H1 (cell line): ENCODE measurements around the gene TAGLN2. TPM values are rescaled to one million over a fixed set of nuclear protein-coding genes. Genes with fewer than 3 reads are reported as not detected.

Experiments
- CHD7 ChIP-seq: fragments of 300-600 bp; sonication (generic); IDR thresholded peaks from 2 replicates; pipeline ENCODE4 v1.7.1; 2012; ENCODE audit warnings: low read length, moderate library complexity, mild to moderate bottlenecking, inconsistent platforms; ENCODE audit not compliant: insufficient replicate concordance
- CREB1 ChIP-seq: IDR thresholded peaks from 2 replicates; pipeline ENCODE4 v1.6.1; 2012; ENCODE audit warnings: inconsistent platforms
- GTF2F1 ChIP-seq: IDR thresholded peaks from 2 replicates; pipeline ENCODE4 v1.6.1; 2012; ENCODE audit warnings: low read depth, low read length, improper control_type of control experiment, borderline replicate concordance
- RXRA ChIP-seq: IDR thresholded peaks from 2 replicates; pipeline ENCODE4 v1.6.1; 2011; ENCODE audit warnings: low read depth, mild to moderate bottlenecking, low read length, moderate library complexity; ENCODE audit not compliant: insufficient read depth
- TCF12 ChIP-seq: IDR thresholded peaks from 2 replicates; pipeline ENCODE4 v1.6.1; 2011; ENCODE audit warnings: low read depth, mild to moderate bottlenecking, low read length
- polyA plus RNA-seq, 7 experiments: library from polyadenylated mRNA; depleted of rRNA in 3 of 7; stranded (reverse) in 5 of 7; unstranded in 2 of 7; fragments of >200 nt in 5 of 7; fragments of 200-250 nt in 2 of 7; gene quantifications; 1 replicate in 5 of 7; 2 replicates in 1 of 7; 4 replicates in 1 of 7; pipeline versions ENCODE4 v1.2.1 to v1.2.3, GENCODE V29; 2011 to 2013; ENCODE audit warnings: missing spikeins in 2 of 7, mixed read lengths in 2 of 7
- total RNA-seq: library from RNA; stranded (reverse); fragmentation: NEBNext Ultra II Directional; extraction: Animal tissue kit (Norgen Biotek cat#: 25700); gene quantifications from 2 replicates; pipeline ENCODE4 v1.2.1, GENCODE V29; 2021

TAGLN2 gene
- total and polyA plus RNA-seq, 2 of the 8 experiments (the other 6 are each of a cell fraction or from before 2014, with no cell fraction given), result 93.0 to 114 TPM

GRCh38 chr1:159959451-159959850 lies 34.1 kb upstream of the TAGLN2 start (continued):
- TF ChIP-seq CHD7 (no peak), GTF2F1 (no peak), TCF12 (no peak), CREB1 (no peak), RXRA (no peak)
